ENCODE measurements around the gene MTF2. TPM values are rescaled to one million over a fixed set of nuclear protein-coding genes. Genes with fewer than 3 reads are reported as not detected.
A peak's percentile ranks its signal among the peaks of the same experiment; 100 is the strongest.

MTF2 gene
- total and polyA plus RNA-seq, 9 of the 15 experiments (the other 6 are each of a cell fraction or from before 2014, with no cell fraction given), result 29.3 to 124 (median 57.7) TPM

DNA sequence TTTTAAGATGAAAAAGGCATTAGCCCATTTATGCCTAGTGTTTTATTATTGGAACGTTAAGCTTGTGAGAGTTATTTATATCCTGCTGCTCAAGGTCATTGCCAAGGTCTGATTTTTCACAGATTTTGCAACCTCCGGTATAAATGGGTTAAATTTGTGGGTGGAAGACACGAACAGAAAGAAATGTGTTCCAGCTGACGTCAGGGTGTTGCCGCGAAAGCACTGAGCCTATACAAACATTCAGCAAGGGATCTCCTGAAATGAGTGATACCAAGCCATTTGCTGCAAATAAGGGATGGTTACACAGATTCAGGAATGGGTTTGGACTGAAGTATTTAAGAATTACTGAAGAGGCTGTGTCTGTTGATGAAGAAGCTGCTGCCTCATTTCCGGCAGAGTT is 68.9 kb downstream of the MTF2 start (continued):
- TF ChIP-seq CREB5 (CRISPR knock-in tag; IDR thresholded peaks at IDR 0.05), result no peak
- TF ChIP-seq HDAC3 (IDR thresholded peaks at IDR 0.05; ENCODE audit: borderline replicate concordance, partially characterized antibody), result no peak

GRCh38 chr1:93150729-93151128 is 71.6 kb downstream of the MTF2 start:
- no peak overlapping the region for H3K27ac ChIP-seq (ENCODE audit: extremely low read depth, low read depth, low read length)
- H3K79me2 ChIP-seq (ENCODE audit: control insufficient read depth, insufficient read depth, low read length), result no peaks in the 10 kb centered on the region; the same call in 2 of the 3 replicates
- no peaks in the 10 kb centered on the region for H3K9me1 ChIP-seq (ENCODE audit: control insufficient read depth, insufficient read depth, low read length)
- H3K9me3 ChIP-seq (replicated peaks; ENCODE audit: control insufficient read depth, insufficient read depth, low read depth, low read length), result no peaks in the 10 kb centered on the region
- no peak overlapping the region for H3K4me3 ChIP-seq
- FAIRE-seq, result no peak
- CTCF ChIA-PET (ENCODE audit: low intra/inter-chr PET ratio), result no interaction called here
- no peak overlapping the region for H2AFZ ChIP-seq (ENCODE audit: low read depth, low read length)
- WGBS (ENCODE audit: insufficient coverage, low coverage, missing lambda C conversion rate), result 59% methylated on average over 1 of the region's 1 CpG
- no peak for TF ChIP-seq ZBTB7A (IDR thresholded peaks at IDR 0.05; ENCODE audit: borderline replicate concordance, control insufficient read depth, low read depth, low read length)
- TF ChIP-seq, protein P1, sequence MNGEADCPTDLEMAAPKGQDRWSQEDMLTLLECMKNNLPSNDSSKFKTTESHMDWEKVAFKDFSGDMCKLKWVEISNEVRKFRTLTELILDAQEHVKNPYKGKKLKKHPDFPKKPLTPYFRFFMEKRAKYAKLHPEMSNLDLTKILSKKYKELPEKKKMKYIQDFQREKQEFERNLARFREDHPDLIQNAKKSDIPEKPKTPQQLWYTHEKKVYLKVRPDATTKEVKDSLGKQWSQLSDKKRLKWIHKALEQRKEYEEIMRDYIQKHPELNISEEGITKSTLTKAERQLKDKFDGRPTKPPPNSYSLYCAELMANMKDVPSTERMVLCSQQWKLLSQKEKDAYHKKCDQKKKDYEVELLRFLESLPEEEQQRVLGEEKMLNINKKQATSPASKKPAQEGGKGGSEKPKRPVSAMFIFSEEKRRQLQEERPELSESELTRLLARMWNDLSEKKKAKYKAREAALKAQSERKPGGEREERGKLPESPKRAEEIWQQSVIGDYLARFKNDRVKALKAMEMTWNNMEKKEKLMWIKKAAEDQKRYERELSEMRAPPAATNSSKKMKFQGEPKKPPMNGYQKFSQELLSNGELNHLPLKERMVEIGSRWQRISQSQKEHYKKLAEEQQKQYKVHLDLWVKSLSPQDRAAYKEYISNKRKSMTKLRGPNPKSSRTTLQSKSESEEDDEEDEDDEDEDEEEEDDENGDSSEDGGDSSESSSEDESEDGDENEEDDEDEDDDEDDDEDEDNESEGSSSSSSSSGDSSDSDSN (IDR thresholded peaks at IDR 0.05; ENCODE audit: borderline replicate concordance in 1 of 2, low read depth in 2 of 2, low read length in 2 of 2), result no peak
- no peak for TF ChIP-seq PATZ1 (CRISPR knock-in tag; IDR thresholded peaks at IDR 0.05; ENCODE audit: borderline replicate concordance)
- no peak for TF ChIP-seq USF1 (CRISPR knock-in tag; IDR thresholded peaks at IDR 0.05)
- no peak for TF ChIP-seq ZNF512 (tag; IDR thresholded peaks at IDR 0.05)
- peak; percentile 14; the same call in 1 of the 2 replicates for TF ChIP-seq POLR2A (conservative IDR thresholded peaks at IDR 0.05)
- no peak for ATAC-seq
- in situ Hi-C loops (cut with MboI), result no loop called here
- H3K4me1 ChIP-seq (replicated peaks in 1 of 2; ENCODE audit: control insufficient read depth in 2 of 2, insufficient read depth in 2 of 2, low read length in 2 of 2), result no peaks in the 10 kb centered on the region
- H3K9ac ChIP-seq (ENCODE audit: insufficient read depth in 1 of 2, low read depth in 2 of 2, low read length in 2 of 2), result no peak overlapping the region
- intact Hi-C loops (cut with micrococcal nuclease), result no loop called here
- H3K4me2 ChIP-seq (ENCODE audit: insufficient read depth, low read length), result no peak overlapping the region
- DNase-seq (ENCODE audit: extremely low read depth in 1 of 4, low spot score in 3 of 4), result no peak
- POLR2A ChIA-PET, result interaction anchor here (0.7 kb wide), 1 partner anchor 11 kb away, joined by 4 read pairs; no protein-coding TSS in a partner anchor
- H4K20me1 ChIP-seq (replicated peaks; ENCODE audit: control insufficient read depth, insufficient read depth, low read length), result 0 out of 2 replicates have a peak, but pooled peaks cover 3% of the 10 kb centered on the region
- no TSS peak for BruUV-seq (replicated peaks)
- H3K27me3 ChIP-seq (ENCODE audit: control insufficient read depth in 2 of 2, insufficient read depth in 2 of 2, low read length in 2 of 2), result no peaks in the 10 kb centered on the region
- H3K36me3 ChIP-seq (ENCODE audit: control insufficient read depth, insufficient read depth, low read length), result peaks cover 82% of the 10 kb centered on the region

Measured in K562 (cell line).